NB4 (cell line): ENCODE results near the gene KRR1.

Experiments
- DNase-seq: peaks from one replicate; pipeline ENCODE4 v3.0.0; 2010; ENCODE audit warnings: low read depth
- H3K4me3 ChIP-seq: one replicate; pipeline ENCODE4 v1.5.1; 2011; ENCODE audit warnings: mild to moderate bottlenecking, low read depth, low read length, moderate library complexity
- MYC ChIP-seq: IDR thresholded peaks from 2 replicates; pipeline ENCODE4 v1.6.1; 2011; ENCODE audit warnings: low read depth, low read length
- POLR2A ChIP-seq: IDR thresholded peaks from 2 replicates; pipeline ENCODE4 v1.6.1; 2011; ENCODE audit warnings: mild to moderate bottlenecking; ENCODE audit not compliant: insufficient read length; ENCODE audit errors: extremely low read depth
- TF ChIP-seq, protein P1 (sequence below): IDR thresholded peaks from one replicate; pipeline ENCODE4 v1.5.1; 2012; ENCODE audit warnings: low read depth, low read length
- TF ChIP-seq, protein P2 (sequence below): IDR thresholded peaks from 2 replicates; pipeline ENCODE4 v1.6.1; 2011; ENCODE audit warnings: low read depth, low read length

The KRR1 gene

DNA sequence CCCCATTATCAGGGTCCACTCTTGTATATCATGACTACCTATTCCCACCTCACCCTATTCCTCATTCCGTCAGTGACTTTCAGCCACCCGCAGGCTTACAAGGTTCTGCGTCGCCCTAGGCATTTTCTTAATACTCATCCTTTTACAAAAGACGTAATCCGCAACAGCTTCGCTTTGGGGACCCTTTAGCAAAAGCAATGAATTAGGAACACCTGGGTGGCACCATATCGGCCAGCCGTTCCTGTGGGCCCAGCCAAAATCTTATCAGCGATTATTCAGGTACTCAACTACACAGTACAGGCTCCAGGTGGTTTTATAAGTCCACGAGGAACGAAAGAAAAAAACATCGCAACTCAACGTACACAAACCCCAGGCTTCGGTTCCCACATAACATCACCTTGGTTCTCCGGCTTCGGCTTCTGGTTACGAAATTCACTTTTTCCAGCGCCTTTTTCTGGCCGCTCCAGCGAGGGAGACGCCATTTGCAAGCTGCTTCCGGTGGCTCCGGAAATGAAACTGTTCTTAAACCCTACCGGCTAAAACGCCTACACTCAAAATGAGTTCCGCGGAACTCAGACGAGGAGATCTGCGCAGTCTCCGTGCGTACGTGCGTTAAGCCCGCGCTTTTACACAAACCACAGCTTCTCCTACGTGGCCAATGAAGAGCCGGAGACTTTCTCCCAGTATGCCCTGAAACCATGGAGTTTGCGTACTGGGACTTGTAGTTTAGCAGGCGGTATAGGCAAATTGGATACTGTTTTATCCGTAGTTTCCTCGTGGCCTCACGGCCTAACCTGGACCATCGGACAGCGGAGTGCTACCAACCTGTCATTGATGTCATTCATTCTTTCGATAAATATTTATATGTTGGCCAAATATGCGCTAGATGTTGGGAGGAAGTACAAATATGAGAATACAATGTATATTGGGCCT, at the start of gene KRR1:
TSS of gene KRR1 (minus strand) at position 494 of the 933 bp plus-strand sequence. CDS start at position 482, 12 bp downstream.
- TF ChIP-seq MYC (peak; percentile 92), POLR2A (peak; percentile 72)
- TF ChIP-seq, protein P1, sequence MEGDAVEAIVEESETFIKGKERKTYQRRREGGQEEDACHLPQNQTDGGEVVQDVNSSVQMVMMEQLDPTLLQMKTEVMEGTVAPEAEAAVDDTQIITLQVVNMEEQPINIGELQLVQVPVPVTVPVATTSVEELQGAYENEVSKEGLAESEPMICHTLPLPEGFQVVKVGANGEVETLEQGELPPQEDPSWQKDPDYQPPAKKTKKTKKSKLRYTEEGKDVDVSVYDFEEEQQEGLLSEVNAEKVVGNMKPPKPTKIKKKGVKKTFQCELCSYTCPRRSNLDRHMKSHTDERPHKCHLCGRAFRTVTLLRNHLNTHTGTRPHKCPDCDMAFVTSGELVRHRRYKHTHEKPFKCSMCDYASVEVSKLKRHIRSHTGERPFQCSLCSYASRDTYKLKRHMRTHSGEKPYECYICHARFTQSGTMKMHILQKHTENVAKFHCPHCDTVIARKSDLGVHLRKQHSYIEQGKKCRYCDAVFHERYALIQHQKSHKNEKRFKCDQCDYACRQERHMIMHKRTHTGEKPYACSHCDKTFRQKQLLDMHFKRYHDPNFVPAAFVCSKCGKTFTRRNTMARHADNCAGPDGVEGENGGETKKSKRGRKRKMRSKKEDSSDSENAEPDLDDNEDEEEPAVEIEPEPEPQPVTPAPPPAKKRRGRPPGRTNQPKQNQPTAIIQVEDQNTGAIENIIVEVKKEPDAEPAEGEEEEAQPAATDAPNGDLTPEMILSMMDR, result no peak
- TF ChIP-seq, protein P2, sequence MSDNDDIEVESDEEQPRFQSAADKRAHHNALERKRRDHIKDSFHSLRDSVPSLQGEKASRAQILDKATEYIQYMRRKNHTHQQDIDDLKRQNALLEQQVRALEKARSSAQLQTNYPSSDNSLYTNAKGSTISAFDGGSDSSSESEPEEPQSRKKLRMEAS, result peak; percentile 80
- peak; percentile 99 for DNase-seq
- H3K4me3 ChIP-seq, result peak within 1 kb of the TSS; percentile 92

DNA sequence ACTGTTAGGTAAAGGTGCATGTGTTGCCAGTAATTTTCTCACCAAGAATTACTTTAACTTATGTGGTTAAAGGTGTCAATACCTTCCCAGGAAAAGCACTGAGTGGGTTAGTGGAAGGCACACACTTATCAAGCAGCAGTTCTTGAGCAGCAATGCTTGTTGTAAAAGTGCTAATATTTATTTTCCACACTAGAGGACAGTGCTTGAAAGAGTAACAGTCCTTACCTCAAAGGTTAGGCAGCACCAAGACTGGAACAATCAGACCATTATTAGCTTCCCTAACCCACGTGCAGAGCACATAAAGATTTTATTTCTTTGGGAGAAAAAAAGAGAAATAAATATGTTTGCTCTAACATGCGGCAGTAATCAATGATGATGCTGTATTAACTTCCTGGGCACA, 48.8 kb upstream of the KRR1 start:
- TF ChIP-seq, protein P2, result no peak
- TF ChIP-seq MYC (no peak), POLR2A (no peak)
- TF ChIP-seq, protein P1, result no peak
- H3K4me3 ChIP-seq, result no peak overlapping the region
- peak; percentile 34 for DNase-seq

DNA sequence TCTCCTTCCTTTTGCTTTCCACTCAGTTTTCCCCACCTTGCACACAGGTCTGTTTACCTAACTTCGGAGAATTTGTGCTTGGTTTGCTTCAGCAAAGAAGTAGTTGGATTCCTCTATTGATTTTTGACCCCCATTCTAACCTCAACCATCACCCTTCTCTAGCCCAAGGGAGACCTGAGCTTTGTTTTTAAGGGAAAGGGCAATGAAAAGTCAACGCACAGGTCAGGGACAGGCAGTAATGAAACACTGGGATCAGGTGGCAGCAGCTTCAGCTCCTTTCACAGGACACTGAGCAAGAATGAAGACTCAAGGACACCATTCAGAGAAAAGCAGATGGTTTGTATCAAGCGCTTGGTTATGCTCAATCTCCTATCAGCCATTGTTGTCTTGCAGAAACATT, 46.9 kb upstream of the KRR1 start:
- H3K4me3 ChIP-seq, result no peak overlapping the region
- no peak for DNase-seq
- TF ChIP-seq, protein P1, result no peak
- no peak for TF ChIP-seq MYC
- TF ChIP-seq POLR2A, result no peak
- TF ChIP-seq, protein P2, result no peak

DNA sequence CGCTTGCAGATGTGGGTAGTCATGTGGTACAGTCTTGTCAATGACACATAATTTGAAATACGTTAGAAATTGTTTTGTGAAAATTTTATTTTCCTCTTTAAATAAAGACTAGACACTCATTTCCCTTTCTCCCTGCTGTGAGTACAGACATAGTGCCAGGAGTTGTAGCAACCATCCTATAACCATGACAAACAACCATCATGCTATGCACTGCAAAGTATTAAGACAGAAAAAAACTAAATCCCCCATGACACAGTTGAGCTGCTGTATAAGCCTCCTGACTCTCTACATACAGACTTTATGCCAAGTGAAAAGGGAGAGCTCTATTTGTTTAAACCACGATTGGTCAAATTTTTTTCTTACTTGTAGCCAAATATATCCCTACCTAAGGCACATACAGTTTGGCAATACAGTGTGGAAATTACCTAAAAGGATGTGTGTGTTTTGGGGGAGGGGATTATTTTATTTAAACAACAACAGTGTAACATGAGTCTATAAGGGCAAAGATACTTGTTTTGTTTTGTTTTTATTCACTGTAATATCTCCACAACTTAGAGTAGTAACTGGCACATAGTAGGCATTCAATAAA, 45.0 kb upstream of the KRR1 start:
- DNase-seq, result no peak
- TF ChIP-seq MYC (no peak), POLR2A (no peak)
- TF ChIP-seq, protein P2, result no peak
- TF ChIP-seq, protein P1, result no peak
- no peak overlapping the region for H3K4me3 ChIP-seq

DNA sequence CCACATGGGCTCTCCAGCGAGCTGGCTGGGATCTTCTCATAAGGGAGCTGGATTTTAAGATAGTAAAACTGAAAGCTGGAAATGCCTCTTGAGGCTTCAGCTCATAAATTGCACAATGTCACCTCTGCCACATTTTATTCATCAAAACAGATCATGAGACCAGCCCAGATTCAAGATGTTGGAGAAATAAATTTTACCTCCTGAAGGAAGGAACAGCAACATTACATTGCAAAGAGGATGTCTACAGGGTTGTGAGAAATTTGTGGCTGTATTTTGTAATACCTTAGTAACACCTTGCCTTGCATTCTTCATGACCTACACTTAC, 43.1 kb upstream of the KRR1 start:
- TF ChIP-seq POLR2A (no peak), MYC (no peak)
- TF ChIP-seq, protein P2, result no peak
- TF ChIP-seq, protein P1, result no peak
- DNase-seq, result no peak
- H3K4me3 ChIP-seq, result no peak overlapping the region
